B cell (primary cell): Measurements from ENCODE around the gene APPL1.

Source experiments
- EZH2 ChIP-seq: IDR thresholded peaks from 2 replicates; pipeline ENCODE4 v1.6.1; 2012; ENCODE audit warnings: borderline replicate concordance, low read depth, mild to moderate bottlenecking, moderate library complexity, low read length; ENCODE audit not compliant: insufficient read depth, poor library complexity, severe bottlenecking
- TF ChIP-seq, protein P1 (sequence below): fragments of 200-600 bp; IDR thresholded peaks from one replicate; pipeline ENCODE4 v1.8.0; 2022; ENCODE audit warnings: antibody characterized with exemption, mild to moderate bottlenecking

DNA sequence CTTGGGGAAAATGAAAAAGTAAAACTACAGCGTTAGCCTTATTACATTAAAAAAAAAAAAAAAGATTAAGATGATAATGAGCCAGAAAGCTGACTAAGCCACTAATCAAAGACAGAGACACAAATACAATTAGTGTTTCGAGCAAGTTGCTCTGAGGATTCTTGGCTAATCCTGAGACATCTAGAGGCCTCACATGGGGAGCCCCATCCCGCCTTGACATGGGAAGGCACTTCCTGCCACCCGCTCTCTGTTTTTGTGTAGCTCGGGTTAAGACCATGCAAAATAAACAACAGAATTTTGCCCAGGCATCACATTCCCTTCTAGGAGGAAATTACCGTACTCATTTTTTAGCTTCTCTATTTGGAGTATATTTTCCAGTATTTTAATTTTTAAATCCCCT is 43.0 kb upstream of the APPL1 start:
- TF ChIP-seq, protein P1, sequence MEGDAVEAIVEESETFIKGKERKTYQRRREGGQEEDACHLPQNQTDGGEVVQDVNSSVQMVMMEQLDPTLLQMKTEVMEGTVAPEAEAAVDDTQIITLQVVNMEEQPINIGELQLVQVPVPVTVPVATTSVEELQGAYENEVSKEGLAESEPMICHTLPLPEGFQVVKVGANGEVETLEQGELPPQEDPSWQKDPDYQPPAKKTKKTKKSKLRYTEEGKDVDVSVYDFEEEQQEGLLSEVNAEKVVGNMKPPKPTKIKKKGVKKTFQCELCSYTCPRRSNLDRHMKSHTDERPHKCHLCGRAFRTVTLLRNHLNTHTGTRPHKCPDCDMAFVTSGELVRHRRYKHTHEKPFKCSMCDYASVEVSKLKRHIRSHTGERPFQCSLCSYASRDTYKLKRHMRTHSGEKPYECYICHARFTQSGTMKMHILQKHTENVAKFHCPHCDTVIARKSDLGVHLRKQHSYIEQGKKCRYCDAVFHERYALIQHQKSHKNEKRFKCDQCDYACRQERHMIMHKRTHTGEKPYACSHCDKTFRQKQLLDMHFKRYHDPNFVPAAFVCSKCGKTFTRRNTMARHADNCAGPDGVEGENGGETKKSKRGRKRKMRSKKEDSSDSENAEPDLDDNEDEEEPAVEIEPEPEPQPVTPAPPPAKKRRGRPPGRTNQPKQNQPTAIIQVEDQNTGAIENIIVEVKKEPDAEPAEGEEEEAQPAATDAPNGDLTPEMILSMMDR: no peak
- TF ChIP-seq EZH2: no peak
